ENCODE data around the gene FKBP2. TPM values are rescaled to one million over a fixed set of nuclear protein-coding genes. Genes with fewer than 3 reads are reported as not detected.

FKBP2 gene
- total and polyA plus RNA-seq, 2 of the 4 experiments (the other 2 are of a cell fraction): 36.2 to 76.4 TPM

- H4K91ac ChIP-seq (ENCODE audit: insufficient read depth, low read depth, low read length): no peak overlapping the region
- TF ChIP-seq FOS (IDR thresholded peaks at IDR 0.05; ENCODE audit: low read depth, low read length) (no peak), MAFK (IDR thresholded peaks at IDR 0.05; ENCODE audit: low read depth, low read length) (no peak), SMC3 (IDR thresholded peaks at IDR 0.05; ENCODE audit: low read depth, low read length) (no peak), NFE2L2 (IDR thresholded peaks at IDR 0.05; ENCODE audit: low read depth, low read length) (no peak), RAD21 (IDR thresholded peaks at IDR 0.05; ENCODE audit: low read length) (no peak), POLR2A (IDR thresholded peaks at IDR 0.05; ENCODE audit: low read depth, low read length) (no peak), BHLHE40 (IDR thresholded peaks at IDR 0.05; ENCODE audit: low read depth, low read length) (no peak)
- H2AFZ ChIP-seq (replicated peaks; ENCODE audit: low read length, poor library complexity): no peak overlapping the region
- no peak overlapping the region for H2BK20ac ChIP-seq (ENCODE audit: low read depth, low read length)
- H3K56ac ChIP-seq (ENCODE audit: extremely low read depth, insufficient read depth, low read length): no peak overlapping the region
- peaks cover 25% of the 10 kb centered on the region for H3K36me3 ChIP-seq (ENCODE audit: control insufficient read depth, insufficient read depth, low read length)
- H4K8ac ChIP-seq (ENCODE audit: low read depth in 2 of 2, low read length in 2 of 2): no peak overlapping the region
- no peak for ATAC-seq (ENCODE audit: low read depth)
- intact Hi-C loops (cut with micrococcal nuclease) (no loop called here), dilution Hi-C loops (cut with HindIII; ENCODE audit: low sequenced_read_pairs, unreplicated experiment) (no loop called here), in situ Hi-C loops (cut with MboI; ENCODE audit: low sequenced_read_pairs) (no loop called here)
- peaks cover 10% of the 10 kb centered on the region for H3K4me1 ChIP-seq (ENCODE audit: control insufficient read depth, insufficient read depth, low read length)
- BruUV-seq (replicated peaks): no TSS peak
- 80% methylated on average over 1 of the region's 5 CpGs; no CpG with 5 or more reads in 1 of the 2 experiments for WGBS, 2 experiments (ENCODE audit: extremely low coverage in 2 of 2, insufficient read length in 1 of 2)
- ChIA-PET CTCF (no interaction called here), POLR2A (ENCODE audit: unreplicated experiment) (no interaction called here)
- H2AK5ac ChIP-seq (ENCODE audit: low read depth, low read length): no peak overlapping the region
- H3K79me1 ChIP-seq (ENCODE audit: low read depth in 1 of 2, low read length in 2 of 2): peaks cover 8 to 61% of the 10 kb centered on the region in 2 experiments
- H3K4me3 ChIP-seq (ENCODE audit: insufficient read depth, low read depth, low read length): no peak overlapping the region
- no peak overlapping the region for H2BK120ac ChIP-seq (ENCODE audit: low read depth, low read length)
- DNase-seq: no peak
- H3K4me2 ChIP-seq (ENCODE audit: low read depth, low read length): no peak overlapping the region
- H3K9ac ChIP-seq (ENCODE audit: low read depth, low read length): no peak overlapping the region
- no peaks in the 10 kb centered on the region for H3K9me3 ChIP-seq (ENCODE audit: control insufficient read depth, insufficient read depth, low read length)
- H3K27me3 ChIP-seq (ENCODE audit: control insufficient read depth, insufficient read depth, low read length): no peaks in the 10 kb centered on the region
- no peak overlapping the region for H4K5ac ChIP-seq (ENCODE audit: low read depth, low read length)
- H2AK9ac ChIP-seq (replicated peaks; ENCODE audit: low read depth, low read length, poor library complexity): no peak overlapping the region
- H3K14ac ChIP-seq (replicated peaks; ENCODE audit: low read depth, low read length): no peak overlapping the region
- H3K4ac ChIP-seq (ENCODE audit: low read depth, low read length): no peak overlapping the region
- H2BK15ac ChIP-seq (ENCODE audit: low read depth, low read length): no peak overlapping the region
- H2BK5ac ChIP-seq (ENCODE audit: low read depth, low read length, poor library complexity, severe bottlenecking): no peak overlapping the region
- no peak overlapping the region for H3K18ac ChIP-seq (ENCODE audit: low read depth, low read length)
- no peak overlapping the region for H3K27ac ChIP-seq (ENCODE audit: insufficient read depth, low read length)
- H3K9me1 ChIP-seq (ENCODE audit: insufficient read depth, low read length): no peaks in the 10 kb centered on the region
- H4K20me1 ChIP-seq (ENCODE audit: insufficient read depth, low read length): peaks cover 5% of the 10 kb centered on the region; the same call in 1 of the 2 replicates
- no peak overlapping the region for H3K23ac ChIP-seq (ENCODE audit: low read depth, low read length)
Measured at GRCh38 chr11:64253481-64253880, 12.6 kb downstream of the FKBP2 start.
